ENCODE data around the gene RNF112. TPM values are rescaled to one million over a fixed set of nuclear protein-coding genes. Genes with fewer than 3 reads are reported as not detected.

RNF112 gene
- polyA plus RNA-seq, 3 donors = 0.57 TPM; not detected in 2

DNA sequence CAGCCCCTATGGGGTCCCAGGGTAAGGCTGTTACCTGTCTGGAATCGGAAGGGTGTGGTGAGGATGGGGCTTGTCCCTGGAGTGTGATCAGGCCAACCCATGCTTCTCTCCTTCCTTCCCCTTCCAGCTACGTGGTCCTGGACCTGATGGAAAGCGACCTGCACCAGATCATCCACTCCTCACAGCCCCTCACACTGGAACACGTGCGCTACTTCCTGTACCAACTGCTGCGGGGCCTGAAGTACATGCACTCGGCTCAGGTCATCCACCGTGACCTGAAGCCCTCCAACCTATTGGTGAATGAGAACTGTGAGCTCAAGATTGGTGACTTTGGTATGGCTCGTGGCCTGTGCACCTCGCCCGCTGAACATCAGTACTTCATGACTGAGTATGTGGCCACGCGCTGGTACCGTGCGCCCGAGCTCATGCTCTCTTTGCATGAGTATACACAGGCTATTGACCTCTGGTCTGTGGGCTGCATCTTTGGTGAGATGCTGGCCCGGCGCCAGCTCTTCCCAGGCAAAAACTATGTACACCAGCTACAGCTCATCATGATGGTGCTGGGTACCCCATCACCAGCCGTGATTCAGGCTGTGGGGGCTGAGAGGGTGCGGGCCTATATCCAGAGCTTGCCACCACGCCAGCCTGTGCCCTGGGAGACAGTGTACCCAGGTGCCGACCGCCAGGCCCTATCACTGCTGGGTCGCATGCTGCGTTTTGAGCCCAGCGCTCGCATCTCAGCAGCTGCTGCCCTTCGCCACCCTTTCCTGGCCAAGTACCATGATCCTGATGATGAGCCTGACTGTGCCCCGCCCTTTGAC, 30.3 kb upstream of the RNF112 start:
- TF ChIP-seq, protein P1, sequence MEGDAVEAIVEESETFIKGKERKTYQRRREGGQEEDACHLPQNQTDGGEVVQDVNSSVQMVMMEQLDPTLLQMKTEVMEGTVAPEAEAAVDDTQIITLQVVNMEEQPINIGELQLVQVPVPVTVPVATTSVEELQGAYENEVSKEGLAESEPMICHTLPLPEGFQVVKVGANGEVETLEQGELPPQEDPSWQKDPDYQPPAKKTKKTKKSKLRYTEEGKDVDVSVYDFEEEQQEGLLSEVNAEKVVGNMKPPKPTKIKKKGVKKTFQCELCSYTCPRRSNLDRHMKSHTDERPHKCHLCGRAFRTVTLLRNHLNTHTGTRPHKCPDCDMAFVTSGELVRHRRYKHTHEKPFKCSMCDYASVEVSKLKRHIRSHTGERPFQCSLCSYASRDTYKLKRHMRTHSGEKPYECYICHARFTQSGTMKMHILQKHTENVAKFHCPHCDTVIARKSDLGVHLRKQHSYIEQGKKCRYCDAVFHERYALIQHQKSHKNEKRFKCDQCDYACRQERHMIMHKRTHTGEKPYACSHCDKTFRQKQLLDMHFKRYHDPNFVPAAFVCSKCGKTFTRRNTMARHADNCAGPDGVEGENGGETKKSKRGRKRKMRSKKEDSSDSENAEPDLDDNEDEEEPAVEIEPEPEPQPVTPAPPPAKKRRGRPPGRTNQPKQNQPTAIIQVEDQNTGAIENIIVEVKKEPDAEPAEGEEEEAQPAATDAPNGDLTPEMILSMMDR (IDR thresholded peaks at IDR 0.05) = no peak
- peaks cover 38% of the 10 kb centered on the region for H3K4me1 Mint-ChIP-seq
- H3K27ac ChIP-seq (ENCODE audit: low read depth in 1 of 2, low read length in 2 of 2) = no peak overlapping the region
- peaks cover 41% of the 10 kb centered on the region for H3K79me2 ChIP-seq (ENCODE audit: insufficient read depth, low read length)
- H3K4me2 ChIP-seq (replicated peaks; ENCODE audit: extremely low read depth, low read length, poor library complexity, severe bottlenecking) = no peak overlapping the region
- intact Hi-C loops (cut with micrococcal nuclease) = loop anchor here in 1 of 2 donors (5.0 kb wide), 1 partner anchor 37 kb away; no protein-coding TSS in a partner anchor
- no peak overlapping the region for H3K4me3 Mint-ChIP-seq
- H2AFZ ChIP-seq (ENCODE audit: insufficient read depth, low read depth, low read length, poor library complexity, severe bottlenecking) = no peak overlapping the region
- H4K20me1 ChIP-seq (ENCODE audit: insufficient read depth, low read length) = no peaks in the 10 kb centered on the region
- no peak overlapping the region for H3K9ac ChIP-seq (ENCODE audit: insufficient read depth, low read length, poor library complexity, severe bottlenecking)
- H3K27me3 Mint-ChIP-seq (ENCODE audit: low read depth in 3 of 3) = peaks cover 2 to 5% (median 3%) of the 10 kb centered on the region in 3 donors
- H3K4me1 ChIP-seq (ENCODE audit: control insufficient read depth in 1 of 2, insufficient read depth in 2 of 2, low read length in 2 of 2) = peaks cover 40 to 47% of the 10 kb centered on the region in 2 donors
- no peaks in the 10 kb centered on the region for H3K27me3 ChIP-seq (ENCODE audit: control insufficient read depth in 2 of 2, insufficient read depth in 2 of 2, low read length in 2 of 2)
- peaks cover 49 to 55% of the 10 kb centered on the region in 2 donors for H3K36me3 ChIP-seq (replicated peaks in 1 of 2; ENCODE audit: control insufficient read depth in 1 of 2, insufficient read depth in 2 of 2, low read length in 2 of 2)
- no peak overlapping the region for H3K4me3 ChIP-seq (replicated peaks in 1 of 3; ENCODE audit: low read depth in 2 of 3, low read length in 3 of 3)
- H3K9me3 ChIP-seq (replicated peaks in 1 of 2; ENCODE audit: control insufficient read depth in 1 of 2, insufficient read depth in 1 of 2, low read length in 2 of 2) = no peaks in the 10 kb centered on the region
- DNase-seq = no peak
- WGBS (ENCODE audit: insufficient coverage) = 98% methylated on average over 27 of the region's 29 CpGs
- H3K27ac Mint-ChIP-seq = peak overlapping the region in 1 of 7 donors; percentile 13
- peaks cover 57 to 64% of the 10 kb centered on the region in 2 donors for H3K36me3 Mint-ChIP-seq
- H3K9me3 Mint-ChIP-seq = peaks cover 0 to 2% (median 0%) of the 10 kb centered on the region in 7 donors

DNA sequence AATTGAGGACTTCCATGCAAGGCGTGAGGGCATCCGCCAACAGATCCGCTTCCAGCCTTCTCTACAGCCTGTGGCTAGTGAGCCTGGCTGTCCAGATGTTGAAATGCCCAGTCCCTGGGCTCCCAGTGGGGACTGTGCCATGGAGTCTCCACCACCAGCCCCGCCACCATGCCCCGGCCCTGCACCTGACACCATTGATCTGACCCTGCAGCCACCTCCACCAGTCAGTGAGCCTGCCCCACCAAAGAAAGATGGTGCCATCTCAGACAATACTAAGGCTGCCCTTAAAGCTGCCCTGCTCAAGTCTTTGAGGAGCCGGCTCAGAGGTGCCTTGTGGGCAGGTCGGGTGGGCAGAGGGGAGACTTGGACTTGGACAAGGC, 29.7 kb upstream of the RNF112 start:
- H3K36me3 ChIP-seq (replicated peaks in 1 of 2; ENCODE audit: control insufficient read depth in 1 of 2, insufficient read depth in 2 of 2, low read length in 2 of 2) = peaks cover 49 to 55% of the 10 kb centered on the region in 2 donors
- Mint-ChIP-seq H3K4me3 (no peak overlapping the region), H3K4me1 (peaks cover 45% of the 10 kb centered on the region), H3K9me3 (peaks cover 0 to 2% (median 0%) of the 10 kb centered on the region in 7 donors), H3K36me3 (peaks cover 57 to 64% of the 10 kb centered on the region in 2 donors), H3K27me3 (ENCODE audit: low read depth in 3 of 3) (peaks cover 2 to 5% (median 3%) of the 10 kb centered on the region in 3 donors), H3K27ac (peak overlapping the region in 1 of 7 donors; percentile 10)
- peaks cover 41% of the 10 kb centered on the region for H3K79me2 ChIP-seq (ENCODE audit: insufficient read depth, low read length)
- H3K9ac ChIP-seq (ENCODE audit: insufficient read depth, low read length, poor library complexity, severe bottlenecking) = no peak overlapping the region
- no peak overlapping the region for H3K4me2 ChIP-seq (replicated peaks; ENCODE audit: extremely low read depth, low read length, poor library complexity, severe bottlenecking)
- no peak overlapping the region for H3K27ac ChIP-seq (ENCODE audit: low read depth in 1 of 2, low read length in 2 of 2)
- no peak overlapping the region for H2AFZ ChIP-seq (ENCODE audit: insufficient read depth, low read depth, low read length, poor library complexity, severe bottlenecking)
- TF ChIP-seq, protein P1 (IDR thresholded peaks at IDR 0.05) = no peak
- H3K4me1 ChIP-seq (ENCODE audit: control insufficient read depth in 1 of 2, insufficient read depth in 2 of 2, low read length in 2 of 2) = peaks cover 47 to 54% of the 10 kb centered on the region in 2 donors
- 100% methylated on average over 7 of the region's 7 CpGs for WGBS (ENCODE audit: insufficient coverage)
- no peaks in the 10 kb centered on the region for H3K27me3 ChIP-seq (ENCODE audit: control insufficient read depth in 2 of 2, insufficient read depth in 2 of 2, low read length in 2 of 2)
- no peaks in the 10 kb centered on the region for H4K20me1 ChIP-seq (ENCODE audit: insufficient read depth, low read length)
- intact Hi-C loops (cut with micrococcal nuclease) = loop anchor here in 1 of 2 donors (5.0 kb wide), 1 partner anchor 36 kb away; no protein-coding TSS in a partner anchor
- no peak overlapping the region for H3K4me3 ChIP-seq (replicated peaks in 1 of 3; ENCODE audit: low read depth in 2 of 3, low read length in 3 of 3)
- no peaks in the 10 kb centered on the region for H3K9me3 ChIP-seq (replicated peaks in 1 of 2; ENCODE audit: control insufficient read depth in 1 of 2, insufficient read depth in 1 of 2, low read length in 2 of 2)
- no peak for DNase-seq
